Measurements from ENCODE around the gene B9D1.

The B9D1 gene

GRCh38 chr17:19354748-19355147 lies 7.8 kb downstream of the B9D1 start:
- TF ChIP-seq NFIC (IDR thresholded peaks at IDR 0.05) (no peak), TCF12 (IDR thresholded peaks at IDR 0.05; ENCODE audit: low read depth) (no peak), EGR1 (IDR thresholded peaks at IDR 0.05) (no peak), FOXM1 (IDR thresholded peaks at IDR 0.05; ENCODE audit: borderline replicate concordance, low read depth) (no peak), YY1 (IDR thresholded peaks at IDR 0.05; ENCODE audit: low read depth) (no peak)
- TF ChIP-seq, protein P1, sequence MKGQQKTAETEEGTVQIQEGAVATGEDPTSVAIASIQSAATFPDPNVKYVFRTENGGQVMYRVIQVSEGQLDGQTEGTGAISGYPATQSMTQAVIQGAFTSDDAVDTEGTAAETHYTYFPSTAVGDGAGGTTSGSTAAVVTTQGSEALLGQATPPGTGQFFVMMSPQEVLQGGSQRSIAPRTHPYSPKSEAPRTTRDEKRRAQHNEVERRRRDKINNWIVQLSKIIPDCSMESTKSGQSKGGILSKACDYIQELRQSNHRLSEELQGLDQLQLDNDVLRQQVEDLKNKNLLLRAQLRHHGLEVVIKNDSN (IDR thresholded peaks at IDR 0.05), result no peak

DNA sequence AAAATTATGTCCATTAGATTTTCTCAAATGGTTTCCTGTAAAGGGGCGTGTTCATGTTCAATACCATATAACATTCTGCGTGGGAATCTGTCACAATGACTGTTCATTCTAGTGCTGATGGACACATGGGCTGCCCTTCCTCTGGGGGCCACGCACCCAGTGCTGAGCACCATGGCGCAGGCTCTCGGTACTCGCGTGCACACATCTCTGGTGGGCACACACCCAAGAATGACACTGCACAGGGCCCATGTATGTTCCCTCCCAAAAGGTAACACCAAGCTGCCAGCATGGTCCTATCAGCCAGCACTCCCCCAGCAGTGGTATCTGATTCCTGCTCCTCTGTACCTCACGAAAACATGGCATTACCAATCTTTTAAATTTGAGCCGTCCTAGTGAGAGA lies 13.7 kb downstream of the B9D1 start:
- TF ChIP-seq FOXM1 (IDR thresholded peaks at IDR 0.05; ENCODE audit: borderline replicate concordance, low read depth), result no peak
- TF ChIP-seq CREB1 (IDR thresholded peaks at IDR 0.05; ENCODE audit: low read depth), result no peak
- no peak for TF ChIP-seq TEAD4 (IDR thresholded peaks at IDR 0.05)
- TF ChIP-seq YY1 (IDR thresholded peaks at IDR 0.05; ENCODE audit: low read depth), result no peak
- no peak for TF ChIP-seq CEBPB (IDR thresholded peaks at IDR 0.05)
- no peak for TF ChIP-seq ZBTB7A (IDR thresholded peaks at IDR 0.05; ENCODE audit: low read depth)
- TF ChIP-seq EP300 (IDR thresholded peaks at IDR 0.05; ENCODE audit: borderline replicate concordance), result no peak
- no peak for TF ChIP-seq EGR1 (IDR thresholded peaks at IDR 0.05)
- no peak for TF ChIP-seq REST (IDR thresholded peaks at IDR 0.05; ENCODE audit: low read depth)
- TF ChIP-seq, protein P2, sequence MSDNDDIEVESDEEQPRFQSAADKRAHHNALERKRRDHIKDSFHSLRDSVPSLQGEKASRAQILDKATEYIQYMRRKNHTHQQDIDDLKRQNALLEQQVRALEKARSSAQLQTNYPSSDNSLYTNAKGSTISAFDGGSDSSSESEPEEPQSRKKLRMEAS (IDR thresholded peaks at IDR 0.05), result no peak
- no peak for TF ChIP-seq RAD21 (IDR thresholded peaks at IDR 0.05; ENCODE audit: low read depth)
- TF ChIP-seq TAF1 (IDR thresholded peaks at IDR 0.05; ENCODE audit: low read depth), result no peak
- TF ChIP-seq, protein P1 (IDR thresholded peaks at IDR 0.05), result no peak
- TF ChIP-seq TCF12 (IDR thresholded peaks at IDR 0.05; ENCODE audit: low read depth), result no peak
- no peak for TF ChIP-seq NFIC (IDR thresholded peaks at IDR 0.05)

DNA sequence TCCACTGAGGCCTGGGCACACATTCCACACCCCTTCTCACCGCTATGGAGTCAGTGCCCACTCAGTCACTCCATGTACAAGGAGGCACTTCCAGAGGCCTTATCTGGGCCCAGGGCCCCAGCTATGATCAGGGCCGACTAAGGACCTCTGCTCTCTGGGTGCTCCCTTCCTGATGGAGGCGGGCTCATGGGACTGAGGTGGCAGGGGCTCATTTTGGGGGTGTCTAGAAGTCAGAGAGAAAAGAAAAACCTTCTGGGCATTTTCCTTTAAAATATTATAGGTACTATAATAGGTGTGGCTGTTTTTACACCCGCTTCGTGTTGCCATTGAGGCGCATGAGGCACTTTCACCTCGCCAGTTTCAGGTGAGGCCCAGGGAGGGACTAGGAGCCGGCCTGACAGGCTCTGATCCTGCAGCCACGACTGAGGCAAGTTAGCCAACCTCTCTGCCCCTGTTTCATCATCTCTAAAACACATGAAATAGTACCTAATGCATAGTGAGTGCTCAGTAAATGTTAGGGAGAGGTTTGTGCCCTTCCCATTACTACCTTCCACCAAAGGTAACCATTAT lies 14.4 kb downstream of the B9D1 start:
- TF ChIP-seq EP300 (IDR thresholded peaks at IDR 0.05; ENCODE audit: borderline replicate concordance) (no peak), FOXM1 (IDR thresholded peaks at IDR 0.05; ENCODE audit: borderline replicate concordance, low read depth) (no peak), YY1 (IDR thresholded peaks at IDR 0.05; ENCODE audit: low read depth) (no peak), TCF12 (IDR thresholded peaks at IDR 0.05; ENCODE audit: low read depth) (no peak), CREB1 (IDR thresholded peaks at IDR 0.05; ENCODE audit: low read depth) (no peak), RAD21 (IDR thresholded peaks at IDR 0.05; ENCODE audit: low read depth) (no peak), NFIC (IDR thresholded peaks at IDR 0.05) (no peak), TEAD4 (IDR thresholded peaks at IDR 0.05) (no peak), REST (IDR thresholded peaks at IDR 0.05; ENCODE audit: low read depth) (no peak), CEBPB (IDR thresholded peaks at IDR 0.05) (no peak), EGR1 (IDR thresholded peaks at IDR 0.05) (no peak), TAF1 (IDR thresholded peaks at IDR 0.05; ENCODE audit: low read depth) (no peak)
- TF ChIP-seq, protein P1 (IDR thresholded peaks at IDR 0.05), result no peak

DNA sequence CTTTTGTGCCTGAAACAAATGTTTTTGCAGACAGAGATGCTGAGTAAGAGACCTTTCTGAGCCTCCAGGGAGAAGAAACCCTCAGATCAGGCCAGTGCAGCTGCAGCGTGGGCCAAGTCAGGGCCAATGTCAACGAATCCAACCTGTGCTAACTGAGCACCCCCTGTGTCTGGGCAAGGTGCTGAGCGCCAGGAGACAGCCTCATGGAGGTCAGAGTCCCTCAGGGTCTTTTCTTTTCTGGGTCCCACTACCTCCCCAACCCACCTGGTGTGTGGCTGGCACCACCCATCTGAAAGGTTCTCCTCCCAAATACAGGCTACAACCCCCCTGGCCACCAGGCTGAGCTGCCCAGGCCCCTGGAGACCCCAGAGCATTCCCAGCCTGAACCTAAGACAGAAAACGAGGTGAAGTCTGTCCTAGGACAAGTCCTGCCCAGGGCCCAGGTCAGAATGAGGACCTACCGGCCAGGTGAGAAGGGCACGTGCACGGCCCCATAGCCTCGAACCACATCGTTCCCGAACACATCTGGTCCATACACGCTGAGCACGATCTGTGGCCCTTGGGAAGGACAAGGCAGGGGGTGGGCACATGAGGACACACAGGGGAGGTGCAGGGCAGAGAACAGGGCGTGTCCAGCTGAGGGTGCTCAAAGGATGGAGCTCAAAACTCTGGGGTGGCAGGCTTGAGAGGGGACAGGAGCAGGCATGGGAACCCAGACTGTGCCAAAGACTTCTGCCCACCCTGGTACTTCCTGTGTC lies 15.0 kb downstream of the B9D1 start:
- no peak for TF ChIP-seq TAF1 (IDR thresholded peaks at IDR 0.05; ENCODE audit: low read depth)
- TF ChIP-seq CREB1 (IDR thresholded peaks at IDR 0.05; ENCODE audit: low read depth), result no peak
- TF ChIP-seq NFIC (IDR thresholded peaks at IDR 0.05), result no peak
- TF ChIP-seq EGR1 (IDR thresholded peaks at IDR 0.05), result no peak
- TF ChIP-seq CEBPB (IDR thresholded peaks at IDR 0.05), result no peak
- TF ChIP-seq YY1 (IDR thresholded peaks at IDR 0.05; ENCODE audit: low read depth), result no peak
- no peak for TF ChIP-seq REST (IDR thresholded peaks at IDR 0.05; ENCODE audit: low read depth)
- TF ChIP-seq, protein P1 (IDR thresholded peaks at IDR 0.05), result no peak
